Neural cell (in vitro differentiated cells): ENCODE results near the gene TBC1D9. TPM values are rescaled to one million over a fixed set of nuclear protein-coding genes. Genes with fewer than 3 reads are reported as not detected.

Experiments
- H2AFZ ChIP-seq: fragments of 200-600, 300-800 bp; sonication (generic), shearing (Covaris generic); 2 replicates; pipeline ENCODE4 v1.6.0; 2014; ENCODE audit warnings: low read depth, mild to moderate bottlenecking, antibody characterized with exemption, low read length, moderate library complexity
- H3F3A ChIP-seq: fragments of 200-600 bp; shearing (Covaris generic); 2 replicates; pipeline ENCODE4 v1.6.1; 2016; ENCODE audit warnings: mild to moderate bottlenecking, moderate library complexity, mixed read lengths, antibody characterized with exemption, low read length; ENCODE audit not compliant: insufficient read depth, poor library complexity, severe bottlenecking
- H3K27ac ChIP-seq: fragments of 200-600, 300-800 bp; sonication (generic), shearing (Covaris generic); 2 replicates; pipeline ENCODE4 v1.5.1; 2014; ENCODE audit warnings: mild to moderate bottlenecking, low read length, moderate library complexity
- H3K27me3 ChIP-seq: fragments of 300-800, 200-600 bp; sonication (generic), shearing (Covaris generic); 2 replicates; pipeline ENCODE4 v1.6.0; 2014; ENCODE audit warnings: mild to moderate bottlenecking, low read depth, low read length, moderate library complexity; ENCODE audit not compliant: insufficient read depth
- H3K36me3 ChIP-seq: fragments of 300-800, 200-600 bp; sonication (generic), shearing (Covaris generic); 2 replicates; pipeline ENCODE4 v1.5.1; 2014; ENCODE audit warnings: mild to moderate bottlenecking, antibody characterized with exemption, low read length, moderate library complexity; ENCODE audit not compliant: insufficient read depth
- H3K4me2 ChIP-seq: fragments of 300-800, 200-600 bp; sonication (generic), shearing (Covaris generic); 2 replicates; pipeline ENCODE4 v1.6.0; 2014; ENCODE audit warnings: mild to moderate bottlenecking, low read length
- H3K4me3 ChIP-seq: fragments of 300-800, 200-600 bp; sonication (generic), shearing (Covaris generic); 2 replicates; pipeline ENCODE4 v1.5.1; 2014; ENCODE audit warnings: mild to moderate bottlenecking, low read length, moderate library complexity
- H3K79me2 ChIP-seq: fragments of 200-600 bp; shearing (Covaris generic); replicated peaks from 2 replicates; pipeline ENCODE4 v1.6.0; 2014; ENCODE audit warnings: mild to moderate bottlenecking, low read length, moderate library complexity; ENCODE audit not compliant: insufficient read depth
- H3K9ac ChIP-seq: fragments of 300-800, 200-600 bp; sonication (generic), shearing (Covaris generic); 2 replicates; pipeline ENCODE4 v1.6.1; 2016; ENCODE audit warnings: mild to moderate bottlenecking, low read length, mixed read lengths
- H3K9me2 ChIP-seq: fragments of 200-600 bp; shearing (Covaris generic); 2 replicates; pipeline ENCODE4 v1.6.1; 2016; ENCODE audit warnings: mild to moderate bottlenecking, low read length, mixed read lengths; ENCODE audit not compliant: insufficient read depth
- H3K9me3 ChIP-seq: fragments of 200-600, 300-800 bp; sonication (generic), shearing (Covaris generic); 2 replicates; pipeline ENCODE4 v1.6.1; 2016; ENCODE audit warnings: mild to moderate bottlenecking, mixed run types, low read length, moderate library complexity, mixed read lengths
- H4K20me1 ChIP-seq: fragments of 200-600 bp; shearing (Covaris generic); 2 replicates; pipeline ENCODE4 v1.6.1; 2016; ENCODE audit warnings: mild to moderate bottlenecking, mixed run types; ENCODE audit not compliant: insufficient read depth
- CTCF ChIP-seq: fragments of 450-650 bp; IDR thresholded peaks from 2 replicates; pipeline ENCODE4 v1.5.1; 2014; ENCODE audit warnings: antibody characterized with exemption, mild to moderate bottlenecking, moderate library complexity; ENCODE audit not compliant: poor library complexity, severe bottlenecking
- EP300 ChIP-seq: fragments of 450-650 bp; conservative IDR thresholded peaks from 2 replicates; pipeline ENCODE4 v1.6.1; 2014; ENCODE audit warnings: antibody characterized with exemption, mild to moderate bottlenecking, moderate library complexity; ENCODE audit not compliant: poor library complexity, severe bottlenecking
- EZH2 ChIP-seq: fragments of 200-600, 300-800 bp; shearing (Covaris generic), sonication (generic); IDR thresholded peaks from 2 replicates; pipeline ENCODE4 v1.6.1; 2014; ENCODE audit warnings: antibody characterized with exemption, low read length, borderline replicate concordance, mild to moderate bottlenecking; ENCODE audit not compliant: insufficient read depth, poor library complexity, severe bottlenecking
- MXI1 ChIP-seq: fragments of 450-650 bp; conservative IDR thresholded peaks from 2 replicates; pipeline ENCODE4 v1.6.1; 2014; ENCODE audit warnings: antibody characterized with exemption, mild to moderate bottlenecking; ENCODE audit not compliant: poor library complexity, severe bottlenecking
- POLR2AphosphoS5 ChIP-seq: IDR thresholded peaks from 2 replicates; pipeline ENCODE4 v1.6.1; 2012
- RAD21 ChIP-seq: fragments of 450-650 bp; conservative IDR thresholded peaks from 2 replicates; pipeline ENCODE4 v1.6.1; 2014; ENCODE audit warnings: antibody characterized with exemption, mild to moderate bottlenecking, moderate library complexity
- REST ChIP-seq: IDR thresholded peaks from 2 replicates; pipeline ENCODE4 v1.6.1; 2012; ENCODE audit warnings: borderline replicate concordance
- SMC3 ChIP-seq: fragments of 450-650 bp; conservative IDR thresholded peaks from 2 replicates; pipeline ENCODE4 v1.6.1; 2014; ENCODE audit warnings: antibody characterized with exemption, mild to moderate bottlenecking, moderate library complexity; ENCODE audit not compliant: poor library complexity
- TAF1 ChIP-seq: IDR thresholded peaks from 2 replicates; pipeline ENCODE4 v1.6.1; 2012; ENCODE audit warnings: low read depth
- polyA plus RNA-seq: library from polyadenylated mRNA; depleted of rRNA; stranded (reverse); fragments of >200 nt; gene quantifications from 2 replicates; pipeline ENCODE4 v1.2.3, GENCODE V29; 2014

TBC1D9 gene
- polyA plus RNA-seq, 1 donor from 2014 or later = 42.8 TPM

GRCh38 chr4:140726776-140727500 is 29.2 kb downstream of the TBC1D9 start:
- Histone ChIP-seq H3K4me2 (no peak overlapping the region), H3K9ac (no peak overlapping the region), H3K27ac (no peak overlapping the region), H4K20me1 (no peaks in the 10 kb centered on the region), H3K79me2 (peaks cover 71% of the 10 kb centered on the region), H2AFZ (no peak overlapping the region), H3K9me3 (no peaks in the 10 kb centered on the region), H3K4me3 (no peak overlapping the region), H3K36me3 (no peaks in the 10 kb centered on the region), H3K9me2 (no peaks in the 10 kb centered on the region), H3F3A (no peaks in the 10 kb centered on the region), H3K27me3 (no peaks in the 10 kb centered on the region)
- TF ChIP-seq MXI1 (no peak), RAD21 (no peak), POLR2AphosphoS5 (no peak), EZH2 (no peak), CTCF (no peak), TAF1 (no peak), EP300 (no peak), SMC3 (no peak)

DNA sequence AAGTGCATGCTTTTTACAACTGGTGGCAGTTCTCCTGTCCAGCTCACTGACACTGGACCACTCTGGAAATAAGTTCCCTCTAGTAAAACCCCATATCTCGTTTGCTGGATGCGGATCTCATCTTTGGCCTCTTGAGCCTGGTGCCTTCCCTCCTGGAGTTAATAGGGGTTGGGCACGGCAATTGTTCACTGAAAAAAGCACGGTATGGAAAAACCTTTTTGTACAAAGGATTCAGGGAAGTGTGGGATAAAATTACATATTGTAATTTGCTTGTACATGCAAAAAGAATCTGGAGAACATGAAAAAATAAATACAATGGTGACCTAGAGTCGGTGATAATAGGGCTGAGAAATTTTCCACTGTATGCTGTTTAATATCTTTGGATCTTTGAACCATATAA is 30.6 kb downstream of the TBC1D9 start:
- Histone ChIP-seq H4K20me1 (no peaks in the 10 kb centered on the region), H3K9ac (no peak overlapping the region), H3K79me2 (peaks cover 64% of the 10 kb centered on the region), H3K36me3 (no peaks in the 10 kb centered on the region), H3K9me2 (no peaks in the 10 kb centered on the region), H2AFZ (no peak overlapping the region), H3K9me3 (no peaks in the 10 kb centered on the region), H3K4me2 (no peak overlapping the region), H3K4me3 (no peak overlapping the region), H3K27me3 (no peaks in the 10 kb centered on the region), H3K27ac (no peak overlapping the region), H3F3A (no peaks in the 10 kb centered on the region)
- no peak for TF ChIP-seq POLR2AphosphoS5
- no peak for TF ChIP-seq EZH2
- no peak for TF ChIP-seq REST
- TF ChIP-seq MXI1 = no peak
- TF ChIP-seq CTCF = no peak
- no peak for TF ChIP-seq TAF1
